K562 (cell line): ENCODE measurements around the gene SHF. TPM values are rescaled to one million over a fixed set of nuclear protein-coding genes. Genes with fewer than 3 reads are reported as not detected.

ENCODE experiments used
- ATAC-seq: fragments of 200-7000 bp; cut with Tn5 transposase; 3 replicates; pipeline ENCODE4 v1.9.1; 2020; ENCODE audit warnings: moderate library complexity
- BruUV-seq: library from RNA; stranded (reverse); fragments of 400-500 nt; replicated peaks from 2 replicates; lab custom pipeline; 2021; lab: Mats Ljungman, UMichigan
- CTCF ChIA-PET: fragments of 300-600 bp; formaldehyde crosslinking; extraction: SDS; loops from one replicate; lab custom pipeline; 2021; ENCODE audit warnings: low intra/inter-chr PET ratio; lab: Yijun Ruan, JAX
- POLR2A ChIA-PET: fragments of 300-600, 350-650 bp; sonication (Branson Sonifier 250); formaldehyde crosslinking; extraction: SDS; loops from one replicate; lab custom pipeline; 2021; ENCODE audit warnings: antibody characterized with exemption, inconsistent platforms; lab: Yijun Ruan, JAX
- DNase-seq, 4 experiments: peaks; one replicate each; pipeline versions ENCODE4 v3.0.0 to v3.0.0-alpha.2; 2011 to 2018; ENCODE audit warnings: low spot score in 3 of 4, mixed read lengths in 3 of 4; ENCODE audit errors: extremely low read depth in 1 of 4
- FAIRE-seq: peaks from 2 replicates; lab custom pipeline; 2011; peaks lifted over from hg19 to GRCh38; lab: Jason Lieb, UNC
- H2AFZ ChIP-seq: 2 replicates; pipeline ENCODE4 v1.6.0; 2011; ENCODE audit warnings: low read depth, low read length, control low read depth, inconsistent platforms
- H3K27ac ChIP-seq: fragments of 200-600 bp; 3 replicates; pipeline ENCODE4 v1.8.0; 2011; ENCODE audit warnings: low read depth, mild to moderate bottlenecking, control low read depth, inconsistent platforms, low read length, moderate library complexity, mixed read lengths; ENCODE audit errors: extremely low read depth
- H3K27me3 ChIP-seq, 2 experiments: fragments of 300-600 bp in 1 of 2; 2 replicates in 1 of 2; 3 replicates in 1 of 2; pipeline versions ENCODE4 v1.6.0 to v1.8.0; 2011; ENCODE audit warnings: inconsistent platforms in 2 of 2, low read length in 2 of 2, mild to moderate bottlenecking in 1 of 2, mixed read lengths in 1 of 2, moderate library complexity in 1 of 2; ENCODE audit not compliant: control insufficient read depth in 2 of 2, insufficient read depth in 2 of 2
- H3K36me3 ChIP-seq: fragments of 300-600 bp; 3 replicates; pipeline ENCODE4 v1.8.0; 2011; ENCODE audit warnings: mild to moderate bottlenecking, low read length, inconsistent platforms; ENCODE audit not compliant: control insufficient read depth, insufficient read depth
- H3K4me1 ChIP-seq, 2 experiments: fragments of 200-600 bp in 1 of 2; replicated peaks in 1 of 2; 2 replicates in 1 of 2; 3 replicates in 1 of 2; pipeline versions ENCODE4 v1.5.1 to v1.8.0; 2011; ENCODE audit warnings: inconsistent platforms in 2 of 2, low read length in 2 of 2, mild to moderate bottlenecking in 1 of 2, mixed read lengths in 1 of 2, moderate library complexity in 1 of 2; ENCODE audit not compliant: control insufficient read depth in 2 of 2, insufficient read depth in 2 of 2
- H3K4me2 ChIP-seq: 2 replicates; pipeline ENCODE4 v1.6.1; 2011; ENCODE audit warnings: low read length, control low read depth, inconsistent platforms, mixed read lengths; ENCODE audit not compliant: insufficient read depth
- H3K4me3 ChIP-seq: fragments of 200-600 bp; sonication (generic), shearing (Covaris generic); 2 replicates; pipeline ENCODE4 v1.5.1; 2016; ENCODE audit warnings: control low read depth, inconsistent platforms
- H3K79me2 ChIP-seq: fragments of 200-600 bp; 3 replicates; pipeline ENCODE4 v1.8.0; 2011; ENCODE audit warnings: low read length, inconsistent platforms; ENCODE audit not compliant: control insufficient read depth, insufficient read depth
- H3K9ac ChIP-seq, 2 experiments: 2 replicates each; pipeline versions ENCODE4 v1.6.0 to v1.6.1; 2011; ENCODE audit warnings: low read depth in 2 of 2, low read length in 2 of 2, control low read depth in 1 of 2, inconsistent platforms in 1 of 2, mild to moderate bottlenecking in 1 of 2, mixed read lengths in 1 of 2; ENCODE audit not compliant: insufficient read depth in 1 of 2
- H3K9me1 ChIP-seq: one replicate; pipeline ENCODE4 v1.6.0; 2011; ENCODE audit warnings: inconsistent platforms, mild to moderate bottlenecking, low read length, moderate library complexity; ENCODE audit not compliant: control insufficient read depth, insufficient read depth
- H3K9me3 ChIP-seq: replicated peaks from 2 replicates; pipeline ENCODE4 v1.5.1; 2011; ENCODE audit warnings: low read depth, low read length, inconsistent platforms; ENCODE audit not compliant: control insufficient read depth, insufficient read depth
- H4K20me1 ChIP-seq: replicated peaks from 2 replicates; pipeline ENCODE4 v1.6.1; 2011; ENCODE audit warnings: low read length, inconsistent platforms, mixed read lengths; ENCODE audit not compliant: control insufficient read depth, insufficient read depth
- BACH1 ChIP-seq: fragments of 200-800 bp; sonication (Bioruptor generic); IDR thresholded peaks from 2 replicates; pipeline ENCODE4 v1.6.1; 2016; ENCODE audit warnings: missing genetic modification characterization, missing compliant biosample characterization
- MAFF ChIP-seq: IDR thresholded peaks from 2 replicates; pipeline ENCODE4 v1.6.1; 2012; ENCODE audit warnings: low read length, improper control_type of control experiment
- MEIS2 ChIP-seq: fragments of 450-650 bp; IDR thresholded peaks from 2 replicates; pipeline ENCODE4 v1.6.1; 2014; ENCODE audit warnings: mild to moderate bottlenecking; ENCODE audit not compliant: partially characterized antibody
- MNT ChIP-seq, 2 experiments: fragments of 450-650 bp; conservative IDR thresholded peaks; 2 replicates each; pipeline ENCODE4 v1.6.1; 2017; ENCODE audit warnings: mild to moderate bottlenecking in 2 of 2, moderate library complexity in 2 of 2
- PRPF4 ChIP-seq: fragments of 200-400 bp; formaldehyde crosslinking; IDR thresholded peaks from one replicate; pipeline ENCODE4 v1.6.1; 2017; ENCODE audit warnings: low read length, low read depth, mild to moderate bottlenecking; ENCODE audit not compliant: insufficient read depth, poor library complexity, severe bottlenecking
- TCF3 ChIP-seq: sonication (generic); formaldehyde crosslinking; IDR thresholded peaks from 2 replicates; pipeline ENCODE4 v1.4.0; 2020; ENCODE audit warnings: mild to moderate bottlenecking, missing genetic modification reagents
- THAP12 ChIP-seq: fragments of 250-450 bp; sonication (Bioruptor Pico); IDR thresholded peaks from 2 replicates; pipeline ENCODE4 v1.9.0; 2021; ENCODE audit warnings: mild to moderate bottlenecking, inconsistent platforms
- ZNF445 ChIP-seq: fragments of 250-450 bp; sonication (Bioruptor Pico); IDR thresholded peaks from 2 replicates; pipeline ENCODE4 v1.4.0; 2020; ENCODE audit warnings: low read depth, mild to moderate bottlenecking, moderate library complexity
- ZNF57 ChIP-seq: fragments of 450-650 bp; formaldehyde crosslinking; IDR thresholded peaks from 2 replicates; pipeline ENCODE4 v1.4.0; 2020; ENCODE audit warnings: mild to moderate bottlenecking, moderate library complexity
- ZSCAN29 ChIP-seq: fragments of 450-650 bp; IDR thresholded peaks from 2 replicates; pipeline ENCODE4 v1.6.1; 2017
- WGBS: fragments of 100-300 bp; shearing (Covaris generic); methylation state at CpG from one replicate; pipeline ENCODE4 v1.1.6; 2016; ENCODE audit warnings: low coverage, mixed read lengths; ENCODE audit not compliant: insufficient coverage; ENCODE audit errors: missing lambda C conversion rate; 5-methylcytosine and 5-hydroxymethylcytosine counted together
- in situ Hi-C: fragments of 300-500 bp; cut with MboI; formaldehyde crosslinking; loops from 4 replicates; pipeline ENCODE4 v1.15.0; 2018; ENCODE audit warnings: inconsistent platforms, mixed read lengths
- intact Hi-C: fragments of 100-400 bp; cut with micrococcal nuclease; formaldehyde crosslinking; loops from 2 replicates; pipeline ENCODE4 v1.14.2; 2022
- polyA plus RNA-seq, 8 experiments: library from polyadenylated mRNA; depleted of rRNA in 4 of 8; stranded (reverse) in 5 of 8; unstranded in 3 of 8; fragments of >200 nt; fragmentation: Nextera tagmentation in 2 of 8; fragmentation: Illumina TruSeq in 1 of 8; extraction: Ambion mirVana in 2 of 8; extraction: Trizol in 1 of 8; gene quantifications; 2 replicates each; pipeline versions ENCODE4 v1.2.1 to v1.2.3, GENCODE V29; 2011 to 2014; ENCODE audit warnings: inconsistent platforms in 1 of 8, missing spikeins in 1 of 8
- total RNA-seq, 7 experiments: library from RNA; depleted of rRNA in 6 of 7; stranded (reverse); fragments of >200 nt in 6 of 7; fragmentation: Illumina TruSeq in 2 of 7; extraction: Trizol in 2 of 7; gene quantifications; 2 replicates each; pipeline versions ENCODE4 v1.2.1 to v1.2.3, GENCODE V29; 2011 to 2021; ENCODE audit warnings: low replicate concordance in 1 of 7

Gene SHF
- total and polyA plus RNA-seq, 9 of the 15 experiments (the other 6 are each of a cell fraction or from before 2014, with no cell fraction given), result 0.51 to 2.2 (median 0.85) TPM; not detected in 2

- FAIRE-seq (no peak), DNase-seq (no peak), ATAC-seq (no peak)
- peaks cover 0 to 5% of the 10 kb centered on the region in 2 experiments; a peak in 2 of 5 replicates for H3K4me1 ChIP-seq
- no peak overlapping the region for H3K9ac ChIP-seq
- peaks cover 6 to 29% of the 10 kb centered on the region in 2 experiments; a peak in 4 of 5 replicates for H3K27me3 ChIP-seq
- H3K9me3 ChIP-seq, result no peaks in the 10 kb centered on the region
- H4K20me1 ChIP-seq, result no peaks in the 10 kb centered on the region
- no peak for TF ChIP-seq MAFF
- TF ChIP-seq PRPF4, result no peak
- TF ChIP-seq MNT (conservative IDR thresholded peaks at IDR 0.05), result no peak
- no peak for TF ChIP-seq MEIS2
- TF ChIP-seq THAP12 (CRISPR knock-in tag), result no peak
- TF ChIP-seq ZNF445 (CRISPR knock-in tag), result no peak
- TF ChIP-seq ZSCAN29, result no peak
- no peak for TF ChIP-seq TCF3 (CRISPR knock-in tag)
- no peak for TF ChIP-seq ZNF57
- TF ChIP-seq BACH1 (tag), result no peak
- no peaks in the 10 kb centered on the region for H3K36me3 ChIP-seq
- no peak overlapping the region for H2AFZ ChIP-seq
- ChIA-PET CTCF (no interaction called here), POLR2A (interaction anchor here (1.0 kb wide), 1 partner anchor 13 kb away, joined by 3 read pairs; no protein-coding TSS in a partner anchor)
- no peak overlapping the region for H3K27ac ChIP-seq
- BruUV-seq, result no TSS peak
- no peak overlapping the region for H3K4me3 ChIP-seq
- H3K79me2 ChIP-seq, result no peaks in the 10 kb centered on the region
- no peaks in the 10 kb centered on the region for H3K9me1 ChIP-seq
- in situ Hi-C loops, result no loop called here
- no peak overlapping the region for H3K4me2 ChIP-seq
- 3% methylated on average over 8 of the region's 8 CpGs for WGBS
- intact Hi-C loops, result no loop called here
Observed at GRCh38 chr15:45137703-45138102, 50.1 kb downstream of the SHF start.
